ENCODE data around the gene EMP2.
"Not testable (repeated sequence)": the region's sequence is repeated elsewhere in the genome, so short reads cannot be mapped to it uniquely, and the experiment has no call there.

EMP2 gene

GRCh38 chr16:10552281-10552680 is 28.1 kb downstream of the EMP2 start:
- no peak for DNase-seq (ENCODE audit: low read depth)

GRCh38 chr16:10551881-10552280 is 28.5 kb downstream of the EMP2 start:
- no peak for DNase-seq (ENCODE audit: low read depth)

- no peak for DNase-seq (ENCODE audit: low read depth)
Measured at GRCh38 chr16:10548404-10548803, 32.0 kb downstream of the EMP2 start.

GRCh38 chr16:10547708-10548107 is 32.7 kb downstream of the EMP2 start:
- no peak for DNase-seq (ENCODE audit: low read depth)

- no peak for DNase-seq (ENCODE audit: low read depth)
Measured at GRCh38 chr16:10543231-10543977, 37.0 kb downstream of the EMP2 start.

- no peak for DNase-seq (ENCODE audit: low read depth)
Measured at GRCh38 chr16:10541366-10541765, 39.0 kb downstream of the EMP2 start.

- no peak for DNase-seq (ENCODE audit: low read depth)
Measured at GRCh38 chr16:10539793-10540192, 40.6 kb downstream of the EMP2 start.

GRCh38 chr16:10539236-10539635 is 41.2 kb downstream of the EMP2 start:
- DNase-seq (ENCODE audit: low read depth): no peak

- DNase-seq (ENCODE audit: low read depth): no peak
Measured at GRCh38 chr16:10538583-10538982, 41.8 kb downstream of the EMP2 start.

GRCh38 chr16:10537946-10538345 is 42.5 kb downstream of the EMP2 start:
- DNase-seq (ENCODE audit: low read depth): no peak

GRCh38 chr16:10536814-10537389 is 43.5 kb downstream of the EMP2 start:
- no peak for DNase-seq (ENCODE audit: low read depth)

GRCh38 chr16:10536328-10536727 is 44.1 kb downstream of the EMP2 start:
- DNase-seq (ENCODE audit: low read depth): not testable (repeated sequence)

GRCh38 chr16:10535461-10535860 is 44.9 kb downstream of the EMP2 start:
- DNase-seq (ENCODE audit: low read depth): no peak

- no peak for DNase-seq (ENCODE audit: low read depth)
Measured at GRCh38 chr16:10534748-10535147, 45.6 kb downstream of the EMP2 start.

- DNase-seq (ENCODE audit: low read depth): not testable (repeated sequence)
Measured at GRCh38 chr16:10533612-10534011, 46.8 kb downstream of the EMP2 start.

GRCh38 chr16:10531582-10531981 is 48.8 kb downstream of the EMP2 start:
- no peak for DNase-seq (ENCODE audit: low read depth)

GRCh38 chr16:10530685-10531084 is 49.7 kb downstream of the EMP2 start:
- DNase-seq (ENCODE audit: low read depth): no peak

- DNase-seq (ENCODE audit: low read depth): no peak
Measured at GRCh38 chr16:10529895-10530669, 50.3 kb downstream of the EMP2 start.

- no peak for DNase-seq (ENCODE audit: low read depth)
Measured at GRCh38 chr16:10528635-10529034, 51.8 kb downstream of the EMP2 start.

GRCh38 chr16:10526962-10527361 is 53.4 kb downstream of the EMP2 start:
- no peak for DNase-seq (ENCODE audit: low read depth)

GRCh38 chr16:10525214-10525825 is 55.1 kb downstream of the EMP2 start:
- DNase-seq (ENCODE audit: low read depth): no peak

GRCh38 chr16:10522966-10523365 is 57.4 kb downstream of the EMP2 start:
- no peak for DNase-seq (ENCODE audit: low read depth)

Data from stimulated activated CD8-positive, alpha-beta memory T cell treated with anti-CD3 and anti-CD28 coated beads, Interleukin-15, amount 100 ng/mL, for 24 hours (primary cell).